GM21528 (cell line): ENCODE data around the gene LDLRAD3.

Source experiments
- ATAC-seq: cut with Tn5 transposase; IDR thresholded peaks from one replicate; pipeline ENCODE4 v1.9.1; 2021; ENCODE audit warnings: mild to moderate bottlenecking, moderate library complexity; ENCODE audit not compliant: unreplicated experiment, low FRiP score

Gene LDLRAD3

DNA sequence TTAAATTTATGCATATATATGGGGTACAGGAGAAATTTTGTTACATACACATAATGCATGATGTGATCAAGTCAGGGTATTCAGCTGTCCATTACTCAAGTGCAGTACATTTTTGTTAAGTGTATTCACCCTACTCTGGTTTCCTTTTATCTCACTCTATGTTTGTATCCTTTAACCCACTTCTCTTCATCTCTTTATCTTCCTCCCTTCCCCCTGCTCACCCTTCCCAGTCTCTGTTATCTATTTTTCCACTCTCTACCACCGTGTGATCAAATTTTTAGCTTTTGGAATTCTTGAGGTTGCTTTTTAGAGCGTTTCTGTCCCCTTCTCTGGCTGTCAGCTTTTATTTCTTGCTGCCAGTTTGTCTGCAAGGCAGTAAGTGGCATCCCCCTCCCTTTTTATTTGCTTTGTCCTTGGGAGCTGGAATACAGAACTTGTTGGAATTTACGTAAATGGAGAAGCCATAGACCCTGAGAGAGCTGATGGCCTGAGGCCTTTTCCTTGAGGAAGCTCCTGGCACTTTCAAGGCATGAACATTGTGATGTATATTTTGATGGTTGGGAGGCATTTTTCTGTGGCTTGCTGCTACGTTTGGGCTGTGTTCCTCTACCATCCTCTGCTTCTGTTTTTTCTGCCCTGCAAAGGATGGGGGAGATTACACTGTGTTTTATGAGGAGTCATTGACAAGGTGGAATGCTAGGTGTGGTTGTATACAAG lies 148.6 kb downstream of the LDLRAD3 start:
- no peak for ATAC-seq

- no peak for ATAC-seq
Observed at GRCh38 chr11:36093548-36093947, 149.7 kb downstream of the LDLRAD3 start.

DNA sequence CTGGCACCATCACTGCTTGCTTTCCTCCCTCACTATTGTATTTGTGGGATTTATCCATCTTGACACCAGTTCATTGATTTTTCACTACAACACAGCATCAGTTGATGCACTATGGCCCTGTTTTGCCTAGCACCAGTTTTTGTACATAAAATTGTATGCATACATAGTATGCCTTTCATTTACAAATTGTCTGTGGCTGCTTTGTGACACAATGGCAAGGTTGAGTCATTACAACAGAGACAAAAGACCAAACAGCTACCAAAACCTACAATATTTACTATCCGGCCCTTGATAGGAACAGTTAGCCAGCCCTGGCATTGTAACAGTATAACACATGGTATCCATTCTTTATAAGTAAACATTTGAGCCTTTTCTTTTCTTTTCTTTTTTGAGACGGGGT lies 150.3 kb downstream of the LDLRAD3 start:
- ATAC-seq: no peak

GRCh38 chr11:36095716-36096115 lies 151.9 kb downstream of the LDLRAD3 start:
- no peak for ATAC-seq

DNA sequence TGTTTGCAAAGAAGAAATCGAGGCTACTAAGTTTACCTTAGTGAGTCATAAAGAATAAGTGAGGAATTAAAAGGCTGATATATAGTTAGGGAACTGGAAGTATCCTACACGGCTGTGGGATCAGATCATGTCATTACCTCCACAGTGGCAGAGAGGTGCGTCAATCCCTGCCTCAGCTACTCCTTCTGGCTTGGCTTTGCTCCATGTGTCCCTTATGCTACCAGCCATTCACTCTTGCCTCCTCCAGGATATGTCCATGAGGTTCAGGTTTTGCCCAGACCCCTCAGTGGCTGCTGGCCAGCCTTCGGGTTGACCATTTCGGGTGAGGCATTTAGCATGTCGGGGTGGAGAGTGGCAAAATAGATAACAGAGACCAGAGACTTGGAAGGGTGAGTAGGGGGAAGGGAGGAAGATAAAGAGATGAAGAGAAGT lies 153.4 kb downstream of the LDLRAD3 start:
- ATAC-seq: no peak

GRCh38 chr11:36098087-36098486 lies 154.2 kb downstream of the LDLRAD3 start:
- ATAC-seq: no peak

DNA sequence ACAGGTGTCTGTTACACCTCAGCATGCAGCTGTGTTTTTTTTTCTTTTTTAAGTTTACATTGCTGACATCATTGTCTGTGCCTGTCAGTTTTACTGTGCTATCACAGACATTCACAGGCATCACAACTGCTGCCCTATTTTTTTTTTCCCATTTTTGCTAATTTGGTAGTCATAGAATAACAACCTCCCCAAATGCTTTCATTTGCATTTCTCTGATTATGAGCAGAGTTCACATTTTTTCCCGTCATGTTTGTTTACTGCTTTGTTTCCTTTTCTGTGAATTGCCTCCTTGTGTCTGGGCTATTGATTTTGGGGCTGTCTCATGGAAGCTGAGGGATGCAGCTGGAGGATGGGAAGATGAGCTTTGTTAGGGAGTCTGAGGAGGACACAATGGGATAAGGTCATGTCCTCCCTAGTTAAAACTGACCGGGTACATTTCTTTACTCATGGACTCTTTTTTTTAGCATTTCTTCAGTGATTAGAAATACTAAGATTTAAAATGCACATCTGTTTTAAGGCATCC lies 155.1 kb downstream of the LDLRAD3 start:
- no peak for ATAC-seq

- ATAC-seq: no peak
Observed at GRCh38 chr11:36101466-36101865, 157.6 kb downstream of the LDLRAD3 start.

DNA sequence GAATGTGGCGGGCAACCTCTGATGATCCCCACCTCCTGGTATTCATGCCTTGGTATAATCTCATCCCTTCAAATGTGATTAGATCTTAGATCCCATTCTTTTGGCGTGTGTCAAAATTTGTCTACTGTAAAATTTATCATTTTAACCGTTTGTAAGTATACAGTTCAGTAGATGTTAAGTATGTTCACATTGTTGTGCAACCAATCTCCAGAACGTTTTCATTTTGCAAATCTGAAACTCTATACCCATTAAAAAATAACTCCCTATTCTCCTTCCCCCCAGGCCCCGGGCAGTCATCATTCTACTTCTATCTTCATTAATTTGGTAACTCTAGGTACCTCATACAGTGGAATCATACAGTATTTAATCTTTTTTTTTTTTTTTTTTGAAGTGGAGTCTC lies 159.0 kb downstream of the LDLRAD3 start:
- ATAC-seq: no peak

DNA sequence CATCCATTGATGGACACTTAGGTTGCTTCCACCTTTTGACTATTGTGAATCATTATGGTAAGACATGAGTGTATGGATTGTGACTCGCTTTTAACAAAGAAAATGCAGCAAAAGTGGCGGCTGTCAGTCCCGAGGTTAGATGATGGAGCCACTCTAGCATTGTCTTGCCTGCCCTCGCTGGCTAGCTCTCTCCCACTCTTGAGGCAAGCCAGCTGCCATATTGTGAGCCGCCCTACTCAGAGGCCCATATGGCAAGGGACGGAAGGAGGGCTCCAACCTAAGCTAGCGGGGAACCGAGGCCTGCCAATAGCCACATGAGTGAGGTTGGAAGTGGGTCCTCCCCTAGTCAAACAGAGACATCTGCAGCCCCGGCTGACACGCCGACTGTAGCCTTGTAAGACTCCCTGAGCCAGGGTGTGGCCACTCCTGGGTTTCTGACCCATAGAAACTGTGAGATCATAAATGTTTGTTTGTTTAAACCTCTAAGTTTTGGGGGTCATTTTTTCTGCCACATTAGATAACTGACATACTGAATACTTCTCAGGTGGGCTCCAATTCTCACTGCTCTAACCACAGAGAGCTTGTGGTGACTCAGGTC lies 160.2 kb downstream of the LDLRAD3 start:
- no peak for ATAC-seq

- ATAC-seq: no peak
Observed at GRCh38 chr11:36104660-36104992, 160.8 kb downstream of the LDLRAD3 start.

DNA sequence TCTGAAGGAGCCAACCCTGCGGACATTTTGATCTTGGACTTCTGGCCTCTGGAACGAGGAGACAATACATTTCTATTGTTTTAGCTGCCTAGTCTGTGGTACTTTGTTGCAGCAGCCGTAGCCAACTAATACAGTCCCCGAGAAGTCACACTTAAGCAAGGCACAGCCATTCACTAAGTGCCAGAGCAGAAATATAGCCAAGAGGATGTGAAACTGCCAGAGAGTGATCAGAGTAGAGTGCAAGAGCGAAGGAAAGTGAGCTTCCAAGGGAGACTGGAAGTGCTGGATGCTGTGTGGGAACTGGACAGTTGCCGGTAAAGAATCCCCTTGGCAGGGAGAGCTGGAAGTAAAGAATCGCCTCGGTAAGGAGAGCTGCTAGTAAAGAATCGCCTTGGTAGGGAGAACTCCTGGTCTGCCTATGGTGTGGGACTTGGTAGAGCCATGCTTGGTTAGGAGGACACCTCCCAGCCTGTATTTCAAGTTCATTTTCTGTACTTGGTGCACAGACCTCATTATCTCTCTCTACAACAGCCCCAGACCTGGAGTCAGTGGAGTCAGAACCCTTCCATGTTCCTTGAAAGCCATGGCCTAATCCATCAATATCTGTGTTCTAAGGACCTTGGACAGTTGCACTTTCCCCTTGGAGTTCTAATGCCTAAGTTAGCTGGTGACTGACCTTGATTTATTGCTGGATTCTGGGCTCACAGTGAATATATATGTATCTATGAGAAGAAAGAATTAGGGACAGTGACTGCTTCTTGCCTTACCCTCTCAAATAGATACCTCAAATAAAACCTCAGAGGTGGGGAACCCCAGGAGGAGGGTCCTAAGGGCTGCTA lies 162.1 kb downstream of the LDLRAD3 start:
- ATAC-seq: no peak

GRCh38 chr11:36107547-36107946 lies 163.7 kb downstream of the LDLRAD3 start:
- no peak for ATAC-seq

DNA sequence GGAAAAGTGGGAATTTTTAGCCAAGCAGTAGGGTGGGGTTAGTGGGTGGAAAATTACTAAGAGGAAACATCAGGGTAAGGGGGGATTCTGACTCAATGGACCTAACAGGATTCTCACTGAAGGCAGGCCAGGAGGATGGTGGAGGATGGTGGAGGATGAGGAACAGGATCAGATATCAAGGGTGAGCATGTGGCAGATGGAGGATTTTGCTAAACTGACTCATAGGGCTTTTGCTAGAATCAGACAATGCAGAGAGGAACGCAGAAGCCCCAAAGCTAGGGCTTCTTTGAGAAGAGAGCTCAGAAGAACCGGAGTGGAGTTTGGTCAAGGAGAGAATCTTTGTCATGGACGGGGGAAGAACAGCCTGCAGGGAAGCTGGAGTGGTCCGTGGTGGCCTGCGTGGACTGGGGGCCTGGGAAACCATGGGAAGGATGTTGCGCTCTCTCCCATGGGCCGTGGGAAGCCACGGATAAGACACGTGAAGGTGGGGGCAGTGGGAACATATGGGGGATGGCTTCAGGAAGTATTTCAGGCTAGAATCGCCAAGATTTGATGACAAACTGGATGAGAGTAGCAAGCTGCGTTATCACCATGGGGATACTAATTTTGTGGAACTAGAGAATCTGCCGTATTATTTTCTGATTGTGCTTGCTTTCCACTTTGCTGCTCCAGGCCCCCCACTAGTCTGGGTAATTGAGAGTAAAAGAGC lies 165.2 kb downstream of the LDLRAD3 start:
- ATAC-seq: no peak

DNA sequence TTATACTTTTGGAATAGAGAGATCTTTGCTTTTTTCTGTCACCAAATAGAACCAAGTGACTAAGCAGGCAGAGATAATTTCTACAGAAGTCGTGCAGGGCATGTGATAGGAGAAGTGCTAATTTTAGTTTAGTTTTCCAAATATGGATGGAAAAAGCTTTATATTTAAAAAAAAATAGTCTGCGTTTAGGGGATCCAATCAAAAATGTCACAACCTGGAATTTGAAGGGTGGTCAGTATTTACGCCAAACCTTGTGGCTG lies 165.7 kb downstream of the LDLRAD3 start:
- no peak for ATAC-seq

GRCh38 chr11:36109850-36110606 lies 166.2 kb downstream of the LDLRAD3 start:
- no peak for ATAC-seq

DNA sequence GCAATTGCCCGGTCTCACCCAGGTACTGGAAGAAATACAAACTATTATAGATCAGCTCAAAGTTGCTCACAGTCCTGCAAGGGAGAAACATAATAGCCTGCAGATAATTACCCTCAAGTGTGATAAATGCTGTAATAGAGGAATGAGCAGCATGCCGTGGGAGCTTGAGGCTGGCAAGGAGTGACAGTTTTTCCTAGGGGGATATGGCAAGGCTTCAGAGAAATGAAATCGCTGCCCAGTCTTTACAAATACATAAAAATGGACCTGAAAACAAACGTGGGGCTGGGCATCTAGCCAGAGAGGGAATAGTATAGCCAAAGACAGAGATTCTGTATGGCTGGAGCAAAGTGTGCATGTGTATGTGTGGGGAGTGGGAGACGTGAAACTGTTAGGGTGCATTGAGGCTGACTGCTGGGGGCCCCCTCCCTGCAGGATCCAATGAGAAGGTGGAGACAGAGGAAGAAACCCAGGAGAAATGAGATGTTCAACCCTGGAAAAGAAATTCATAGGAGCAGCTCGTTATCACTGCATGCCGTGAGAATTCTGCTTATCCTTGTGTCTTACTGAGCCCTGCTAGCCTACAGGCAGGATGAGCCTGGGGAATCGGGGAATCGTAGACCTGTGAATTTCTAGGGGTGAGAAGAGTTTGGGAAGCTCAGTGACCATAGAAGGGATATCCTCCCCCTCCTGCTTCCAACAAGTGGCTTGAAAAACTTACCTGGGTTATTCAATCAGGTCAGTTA lies 167.0 kb downstream of the LDLRAD3 start:
- ATAC-seq: no peak

GRCh38 chr11:36114095-36114494 lies 170.2 kb downstream of the LDLRAD3 start:
- ATAC-seq: no peak

- ATAC-seq: no peak
Observed at GRCh38 chr11:36115378-36115801, 171.5 kb downstream of the LDLRAD3 start.

- no peak for ATAC-seq
Observed at GRCh38 chr11:36116161-36116560, 172.3 kb downstream of the LDLRAD3 start.
